ENCODE measurements around the gene PTPRM. TPM values are rescaled to one million over a fixed set of nuclear protein-coding genes. Genes with fewer than 3 reads are reported as not detected.

PTPRM gene
- total RNA-seq, 1 experiment from 2014 or later: 6.2 TPM

GRCh38 chr18:8116341-8117005 is 549.4 kb downstream of the PTPRM start:
- Mint-ChIP-seq H3K36me3 (ENCODE audit: insufficient read depth in 1 of 3, low read depth in 3 of 3) (no peaks in the 10 kb centered on the region), H3K27ac (no peak overlapping the region), H3K27me3 (ENCODE audit: low read depth) (no peaks in the 10 kb centered on the region), H3K9me3 (no peaks in the 10 kb centered on the region), H3K4me1 (no peaks in the 10 kb centered on the region), H3K4me3 (no peak overlapping the region)
- no peaks in the 10 kb centered on the region for H3K79me1 ChIP-seq (ENCODE audit: insufficient read depth, low read depth, low read length, poor library complexity, severe bottlenecking)
- H4K8ac ChIP-seq (replicated peaks; ENCODE audit: insufficient read length, low read depth, low read length): no peak overlapping the region
- H3K4ac ChIP-seq (ENCODE audit: low read depth, low read length): no peak overlapping the region
- no peak overlapping the region for H3K9ac ChIP-seq (ENCODE audit: extremely low read depth, insufficient read length, low read length)
- H3K4me2 ChIP-seq (ENCODE audit: insufficient read depth, insufficient read length, low read length): no peak overlapping the region
- H3K14ac ChIP-seq (ENCODE audit: insufficient read depth, low read length): no peak overlapping the region
- TF ChIP-seq, protein P1, sequence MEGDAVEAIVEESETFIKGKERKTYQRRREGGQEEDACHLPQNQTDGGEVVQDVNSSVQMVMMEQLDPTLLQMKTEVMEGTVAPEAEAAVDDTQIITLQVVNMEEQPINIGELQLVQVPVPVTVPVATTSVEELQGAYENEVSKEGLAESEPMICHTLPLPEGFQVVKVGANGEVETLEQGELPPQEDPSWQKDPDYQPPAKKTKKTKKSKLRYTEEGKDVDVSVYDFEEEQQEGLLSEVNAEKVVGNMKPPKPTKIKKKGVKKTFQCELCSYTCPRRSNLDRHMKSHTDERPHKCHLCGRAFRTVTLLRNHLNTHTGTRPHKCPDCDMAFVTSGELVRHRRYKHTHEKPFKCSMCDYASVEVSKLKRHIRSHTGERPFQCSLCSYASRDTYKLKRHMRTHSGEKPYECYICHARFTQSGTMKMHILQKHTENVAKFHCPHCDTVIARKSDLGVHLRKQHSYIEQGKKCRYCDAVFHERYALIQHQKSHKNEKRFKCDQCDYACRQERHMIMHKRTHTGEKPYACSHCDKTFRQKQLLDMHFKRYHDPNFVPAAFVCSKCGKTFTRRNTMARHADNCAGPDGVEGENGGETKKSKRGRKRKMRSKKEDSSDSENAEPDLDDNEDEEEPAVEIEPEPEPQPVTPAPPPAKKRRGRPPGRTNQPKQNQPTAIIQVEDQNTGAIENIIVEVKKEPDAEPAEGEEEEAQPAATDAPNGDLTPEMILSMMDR (conservative IDR thresholded peaks at IDR 0.05): no peak
- no peak overlapping the region for H3K56ac ChIP-seq (ENCODE audit: insufficient read length, low read depth, low read length)
- no peaks in the 10 kb centered on the region for H3K9me3 ChIP-seq (ENCODE audit: control insufficient read depth, low read depth, low read length)
- no peak overlapping the region for H2BK20ac ChIP-seq (ENCODE audit: low read depth, low read length, poor library complexity, severe bottlenecking)
- no peak overlapping the region for H2AFZ ChIP-seq (ENCODE audit: low read length)
- WGBS (ENCODE audit: extremely low coverage, insufficient read length, low lambda C conversion rate): no CpG with 5 or more reads among the region's 2 CpGs
- H3T11ph ChIP-seq (ENCODE audit: low read length): no peak overlapping the region
- no peaks in the 10 kb centered on the region for H3K27me3 ChIP-seq (ENCODE audit: insufficient read depth, low read length)
- no peaks in the 10 kb centered on the region for H3K23me2 ChIP-seq (ENCODE audit: insufficient read length, low read depth, low read length, poor library complexity, severe bottlenecking)
- H4K5ac ChIP-seq (ENCODE audit: insufficient read length, low read depth, low read length): no peak overlapping the region
- no peak overlapping the region for H2BK12ac ChIP-seq (ENCODE audit: insufficient read length, low read depth, low read length)
- H4K20me1 ChIP-seq (ENCODE audit: control insufficient read depth, insufficient read depth, insufficient read length): no peaks in the 10 kb centered on the region
- no peak overlapping the region for H4K91ac ChIP-seq (ENCODE audit: insufficient read length, low read depth, low read length)
- H2AK5ac ChIP-seq (ENCODE audit: insufficient read length, low read length): no peak overlapping the region
- H3K27ac ChIP-seq (ENCODE audit: insufficient read length, low read depth, low read length): no peak overlapping the region
- no peak for DNase-seq
- no peaks in the 10 kb centered on the region for H3K79me2 ChIP-seq (ENCODE audit: insufficient read depth, low read length)
- H2BK120ac ChIP-seq (ENCODE audit: low read depth, low read length, poor library complexity, severe bottlenecking): no peak overlapping the region
- H3K23ac ChIP-seq (ENCODE audit: insufficient read length, low read depth, low read length): no peak overlapping the region
- H3K4me1 ChIP-seq (ENCODE audit: insufficient read depth, low read length): no peaks in the 10 kb centered on the region
- no peak overlapping the region for H2BK5ac ChIP-seq (ENCODE audit: insufficient read length, low read length)
- no peak overlapping the region for H2BK15ac ChIP-seq (ENCODE audit: low read depth, low read length)
- H3K18ac ChIP-seq (ENCODE audit: insufficient read length, low read depth, low read length): no peak overlapping the region
